Epithelial cell of esophagus (primary cell): ENCODE measurements around the gene ZER1.

Experiments
- DNase-seq: peaks from one replicate; pipeline ENCODE4 v3.0.0; 2010; ENCODE audit warnings: low read depth
- H3K4me3 ChIP-seq: 2 replicates; pipeline ENCODE4 v1.5.1; 2011; ENCODE audit warnings: mild to moderate bottlenecking, low read length, control low read depth
- TF ChIP-seq, protein P1 (sequence below): IDR thresholded peaks from 2 replicates; pipeline ENCODE4 v1.5.1; 2011; ENCODE audit warnings: low read depth, mild to moderate bottlenecking, low read length, control low read depth, inconsistent platforms; ENCODE audit not compliant: insufficient read depth; ENCODE audit errors: missing control alignments

ZER1 gene

DNA sequence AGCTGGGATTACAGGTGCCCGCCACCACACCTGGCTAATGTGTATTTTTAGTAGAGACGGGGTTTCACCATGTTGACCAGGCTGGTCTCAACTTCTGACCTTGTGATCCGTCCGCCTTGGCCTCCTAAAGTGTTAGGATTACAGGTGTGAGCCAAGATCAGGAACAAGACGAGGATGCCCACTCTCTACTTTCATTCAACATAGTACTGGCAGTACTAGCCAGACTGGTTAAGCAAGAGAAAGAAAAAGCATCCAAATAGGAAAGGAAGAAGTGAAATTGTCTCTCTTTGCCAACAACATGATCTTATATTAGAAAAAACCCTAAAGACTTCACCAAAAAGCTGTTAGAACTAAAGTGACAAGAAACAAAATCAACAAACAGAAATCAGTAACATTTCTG lies 39.1 kb upstream of the ZER1 start:
- TF ChIP-seq, protein P1, sequence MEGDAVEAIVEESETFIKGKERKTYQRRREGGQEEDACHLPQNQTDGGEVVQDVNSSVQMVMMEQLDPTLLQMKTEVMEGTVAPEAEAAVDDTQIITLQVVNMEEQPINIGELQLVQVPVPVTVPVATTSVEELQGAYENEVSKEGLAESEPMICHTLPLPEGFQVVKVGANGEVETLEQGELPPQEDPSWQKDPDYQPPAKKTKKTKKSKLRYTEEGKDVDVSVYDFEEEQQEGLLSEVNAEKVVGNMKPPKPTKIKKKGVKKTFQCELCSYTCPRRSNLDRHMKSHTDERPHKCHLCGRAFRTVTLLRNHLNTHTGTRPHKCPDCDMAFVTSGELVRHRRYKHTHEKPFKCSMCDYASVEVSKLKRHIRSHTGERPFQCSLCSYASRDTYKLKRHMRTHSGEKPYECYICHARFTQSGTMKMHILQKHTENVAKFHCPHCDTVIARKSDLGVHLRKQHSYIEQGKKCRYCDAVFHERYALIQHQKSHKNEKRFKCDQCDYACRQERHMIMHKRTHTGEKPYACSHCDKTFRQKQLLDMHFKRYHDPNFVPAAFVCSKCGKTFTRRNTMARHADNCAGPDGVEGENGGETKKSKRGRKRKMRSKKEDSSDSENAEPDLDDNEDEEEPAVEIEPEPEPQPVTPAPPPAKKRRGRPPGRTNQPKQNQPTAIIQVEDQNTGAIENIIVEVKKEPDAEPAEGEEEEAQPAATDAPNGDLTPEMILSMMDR, result no peak
- no peak for DNase-seq
- no peak overlapping the region for H3K4me3 ChIP-seq

DNA sequence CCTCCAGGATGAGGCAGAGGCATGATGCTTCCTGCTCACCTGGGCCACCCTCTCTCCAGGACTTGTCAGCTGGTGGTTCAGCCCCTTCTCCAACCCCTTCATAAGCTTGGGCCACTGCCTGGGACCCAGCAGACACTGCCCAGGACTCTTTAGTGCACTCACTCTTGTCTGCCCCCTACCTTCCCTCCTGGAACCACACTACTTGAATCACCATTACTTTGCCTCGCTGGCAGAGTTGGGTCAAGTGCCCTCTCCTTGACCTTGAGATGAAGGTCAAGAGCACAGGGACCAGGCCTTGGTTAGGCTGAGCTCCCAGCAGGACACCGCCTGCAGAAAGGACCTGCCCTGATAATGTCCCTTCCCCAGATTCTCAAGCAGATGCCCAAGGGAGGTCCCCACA lies 38.1 kb upstream of the ZER1 start:
- TF ChIP-seq, protein P1, result no peak
- no peak overlapping the region for H3K4me3 ChIP-seq
- DNase-seq, result no peak

DNA sequence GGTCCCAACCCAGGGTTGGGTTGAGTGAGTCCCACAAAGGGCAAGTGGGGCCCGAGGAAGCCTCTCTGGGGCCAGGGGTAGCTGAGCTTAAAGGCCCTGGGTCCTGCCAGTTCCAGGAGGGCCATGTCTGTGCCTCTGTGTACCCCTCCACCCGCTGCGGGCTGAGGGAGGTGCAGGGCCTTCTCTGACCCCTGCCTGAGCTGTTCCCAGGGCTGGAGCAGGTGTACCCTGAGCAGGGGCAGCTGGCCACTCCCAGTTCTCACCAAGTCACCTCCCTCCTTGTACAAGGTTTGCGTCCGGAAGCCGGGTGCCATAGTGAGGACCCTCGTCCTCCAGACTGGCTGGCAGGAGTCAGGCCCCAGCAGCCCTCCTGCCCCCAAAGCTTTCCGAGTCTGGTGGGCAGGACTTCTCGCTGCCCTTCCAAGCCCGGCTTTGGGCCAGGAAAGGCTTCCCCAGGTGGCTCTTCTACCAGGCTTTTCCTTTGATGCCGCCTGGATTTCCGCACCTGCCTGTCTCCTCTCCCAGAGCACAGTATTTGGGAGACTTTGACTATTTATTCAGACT lies 37.4 kb upstream of the ZER1 start:
- DNase-seq, result no peak
- TF ChIP-seq, protein P1, result no peak
- H3K4me3 ChIP-seq, result no peak overlapping the region

DNA sequence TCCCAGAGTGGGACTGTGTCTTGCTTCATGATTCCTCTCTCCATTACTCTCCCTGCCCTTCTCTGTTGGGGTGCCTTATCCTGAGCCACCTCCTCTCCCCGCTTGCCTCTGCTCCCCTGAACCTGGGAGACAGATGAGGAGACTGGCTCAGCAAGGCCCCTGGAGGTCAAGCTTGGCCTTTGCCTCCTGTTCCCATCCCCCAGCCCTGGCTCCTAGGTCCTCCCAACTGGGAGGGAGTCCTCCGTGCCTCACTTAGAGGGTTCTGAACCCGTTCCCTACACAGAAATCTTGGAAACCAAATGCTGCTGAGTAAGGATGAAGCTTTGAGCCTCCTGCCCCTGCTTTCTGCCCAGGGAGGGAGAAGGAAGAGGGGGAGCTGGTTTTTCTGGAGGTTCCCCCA lies 36.8 kb upstream of the ZER1 start:
- no peak overlapping the region for H3K4me3 ChIP-seq
- TF ChIP-seq, protein P1, result no peak
- DNase-seq, result no peak

DNA sequence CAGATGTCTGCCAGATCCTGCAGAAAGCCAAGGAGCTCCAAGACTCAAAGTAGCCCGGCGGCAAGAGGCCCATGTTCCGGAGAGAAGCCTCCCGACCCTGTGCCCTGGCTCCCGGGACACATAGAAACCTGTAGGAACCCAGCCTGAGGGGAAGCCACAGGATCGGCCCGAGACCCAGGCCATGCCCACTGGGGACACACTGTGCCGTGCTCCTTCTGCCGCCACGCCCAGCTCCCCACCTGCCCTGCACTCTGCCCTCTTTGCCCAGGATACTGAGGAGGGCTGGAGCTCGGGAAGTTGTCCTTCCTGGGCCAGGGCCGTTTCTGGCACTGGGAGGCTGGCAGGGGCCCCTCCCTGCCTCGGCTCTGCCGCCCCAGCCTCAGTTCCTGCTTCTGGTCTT lies 36.1 kb upstream of the ZER1 start:
- DNase-seq, result no peak
- TF ChIP-seq, protein P1, result no peak
- H3K4me3 ChIP-seq, result no peak overlapping the region

DNA sequence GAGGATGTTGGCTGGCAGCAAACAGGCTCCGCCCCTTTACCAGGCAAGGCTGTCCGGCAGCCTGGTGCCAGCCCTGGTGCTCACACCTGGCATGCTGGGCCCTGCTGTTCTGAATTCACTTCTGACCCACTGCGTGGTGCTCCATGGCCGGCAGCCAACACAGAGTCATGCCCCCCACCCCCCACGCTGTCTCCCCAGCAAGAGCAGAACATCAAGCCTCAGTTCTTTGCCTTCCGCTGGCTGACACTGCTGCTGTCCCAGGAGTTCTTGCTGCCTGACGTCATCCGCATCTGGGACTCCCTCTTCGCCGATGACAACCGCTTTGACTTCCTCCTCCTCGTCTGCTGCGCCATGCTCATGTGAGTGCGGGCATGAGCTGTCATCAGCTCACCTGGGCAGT lies 33.9 kb upstream of the ZER1 start:
- no peak for DNase-seq
- no peak overlapping the region for H3K4me3 ChIP-seq
- TF ChIP-seq, protein P1, result no peak

DNA sequence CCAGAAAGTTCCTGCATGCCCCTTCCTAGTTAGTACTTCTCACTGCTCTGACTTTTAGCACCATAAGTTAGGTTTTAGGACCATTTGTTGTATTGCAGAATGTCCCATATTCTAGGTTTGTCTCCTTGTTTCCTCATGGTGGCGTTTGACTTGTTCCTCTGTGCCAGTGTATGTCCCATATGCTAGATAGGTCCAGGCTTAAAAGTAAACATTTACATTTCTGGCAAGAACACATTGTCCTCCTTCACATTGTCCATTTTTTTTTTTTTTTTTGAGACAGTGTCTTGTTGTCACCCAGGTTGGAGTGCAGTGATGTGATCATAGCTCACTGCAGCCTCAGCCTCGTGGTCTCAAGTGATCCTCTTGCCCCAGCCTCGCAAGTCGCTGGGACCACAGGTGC lies 30.8 kb upstream of the ZER1 start:
- H3K4me3 ChIP-seq, result no peak overlapping the region
- no peak for DNase-seq
- TF ChIP-seq, protein P1, result no peak
